Hepatocyte (in vitro differentiated cells): ENCODE results near the gene BMP6. TPM values are rescaled to one million over a fixed set of nuclear protein-coding genes. Genes with fewer than 3 reads are reported as not detected.

ENCODE experiments used
- DNase-seq: peaks from one replicate; pipeline ENCODE4 v3.0.0-alpha.2; 2016; ENCODE audit warnings: low spot score
- H2AFZ ChIP-seq: fragments of 200-600 bp; sonication (generic); 2 replicates; pipeline ENCODE4 v1.6.0; 2016; ENCODE audit warnings: antibody characterized with exemption, mild to moderate bottlenecking
- H3K27ac ChIP-seq: fragments of 200-600 bp; sonication (generic); 2 replicates; pipeline ENCODE4 v1.5.1; 2016; ENCODE audit warnings: mild to moderate bottlenecking
- H3K27me3 ChIP-seq: fragments of 200-600 bp; sonication (generic); 2 replicates; pipeline ENCODE4 v1.6.1; 2016
- H3K36me3 ChIP-seq: fragments of 200-600 bp; sonication (generic); replicated peaks from 2 replicates; pipeline ENCODE4 v1.5.1; 2016; ENCODE audit warnings: low read depth; ENCODE audit not compliant: insufficient read depth
- H3K4me1 ChIP-seq: fragments of 200-600 bp; sonication (generic); 2 replicates; pipeline ENCODE4 v1.5.1; 2016; ENCODE audit warnings: mild to moderate bottlenecking, moderate library complexity; ENCODE audit not compliant: insufficient read depth
- H3K4me2 ChIP-seq: fragments of 200-600 bp; sonication (generic); 2 replicates; pipeline ENCODE4 v1.6.0; 2016
- H3K4me3 ChIP-seq: fragments of 200-600 bp; sonication (generic); 2 replicates; pipeline ENCODE4 v1.5.1; 2016; ENCODE audit warnings: mild to moderate bottlenecking
- H3K79me2 ChIP-seq: fragments of 200-600 bp; sonication (generic); 2 replicates; pipeline ENCODE4 v1.6.0; 2017; ENCODE audit warnings: mild to moderate bottlenecking
- H3K9me2 ChIP-seq: fragments of 200-600 bp; sonication (generic); replicated peaks from 2 replicates; pipeline ENCODE4 v1.6.0; 2017; ENCODE audit warnings: mild to moderate bottlenecking; ENCODE audit not compliant: insufficient read depth
- H3K9me3 ChIP-seq: fragments of 200-600 bp; sonication (generic); 2 replicates; pipeline ENCODE4 v1.5.1; 2016; ENCODE audit warnings: low read depth, mild to moderate bottlenecking
- H4K20me1 ChIP-seq: fragments of 200-600 bp; sonication (generic); 2 replicates; pipeline ENCODE4 v1.6.0; 2016; ENCODE audit warnings: mild to moderate bottlenecking; ENCODE audit not compliant: insufficient read depth, poor library complexity, severe bottlenecking
- EZH2 ChIP-seq: fragments of 200-600 bp; sonication (generic); IDR thresholded peaks from 2 replicates; pipeline ENCODE4 v1.6.1; 2016; ENCODE audit warnings: antibody characterized with exemption, mild to moderate bottlenecking, borderline replicate concordance
- EZH2phosphoT487 ChIP-seq: fragments of 200-600 bp; sonication (generic); IDR thresholded peaks from one replicate; pipeline ENCODE4 v1.6.1; 2018; ENCODE audit warnings: antibody characterized with exemption, mild to moderate bottlenecking, low read depth, moderate library complexity; ENCODE audit not compliant: unreplicated experiment, severe bottlenecking
- WGBS: methylation state at CpG from one replicate; pipeline ENCODE4 v1.1.6; 2016; ENCODE audit warnings: low lambda C conversion rate; ENCODE audit errors: missing lambda C conversion rate; 5-methylcytosine and 5-hydroxymethylcytosine counted together
- polyA plus RNA-seq: library from polyadenylated mRNA; unstranded; fragments of >200 nt; fragmentation: Nextera tagmentation; extraction: Ambion mirVana; gene quantifications from 2 replicates; pipeline ENCODE4 v1.2.1, GENCODE V29; 2016
- total RNA-seq: library from RNA; depleted of rRNA; stranded (reverse); fragments of >200 nt; gene quantifications from 2 replicates; pipeline ENCODE4 v1.2.3, GENCODE V29; 2014
- TF ChIP-seq, protein P1 (sequence below): fragments of 200-600 bp; sonication (generic); IDR thresholded peaks from 2 replicates; pipeline ENCODE4 v1.5.1; 2016; ENCODE audit warnings: antibody characterized with exemption, mild to moderate bottlenecking; ENCODE audit not compliant: poor library complexity

The BMP6 gene
- total and polyA plus RNA-seq, 2 experiments from 2014 or later, result 4.0 to 4.3 TPM

DNA sequence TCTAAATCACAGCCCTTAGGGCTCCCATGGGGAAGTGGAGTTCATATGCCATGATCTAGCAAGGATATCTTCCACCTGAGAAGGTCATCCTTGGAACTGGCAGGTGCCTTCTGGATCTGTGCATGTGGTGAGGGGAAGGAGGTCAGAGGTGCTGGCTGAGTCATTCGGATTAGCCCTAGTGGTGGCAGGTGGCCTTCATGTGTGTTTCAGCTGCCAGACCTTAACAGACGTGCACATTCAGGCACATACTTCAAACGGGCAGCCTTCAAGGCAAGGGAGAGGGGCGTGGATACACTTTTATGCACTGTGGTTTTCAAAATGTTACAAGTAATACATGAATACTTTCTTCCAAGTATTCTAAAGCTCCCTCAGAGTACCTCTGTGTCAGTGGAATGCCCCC, 51.2 kb downstream of the BMP6 start:
- H3K9me3 ChIP-seq, result no peaks in the 10 kb centered on the region
- 87% methylated on average over 4 of the region's 4 CpGs for WGBS
- no peak for DNase-seq
- no peak overlapping the region for H2AFZ ChIP-seq
- H3K36me3 ChIP-seq, result no peaks in the 10 kb centered on the region
- no peaks in the 10 kb centered on the region for H3K27me3 ChIP-seq
- no peak overlapping the region for H3K27ac ChIP-seq
- H4K20me1 ChIP-seq, result no peaks in the 10 kb centered on the region
- H3K79me2 ChIP-seq, result no peaks in the 10 kb centered on the region
- H3K4me1 ChIP-seq, result no peaks in the 10 kb centered on the region
- H3K9me2 ChIP-seq, result no peaks in the 10 kb centered on the region
- no peak for TF ChIP-seq EZH2
- TF ChIP-seq EZH2phosphoT487, result no peak
- TF ChIP-seq, protein P1, sequence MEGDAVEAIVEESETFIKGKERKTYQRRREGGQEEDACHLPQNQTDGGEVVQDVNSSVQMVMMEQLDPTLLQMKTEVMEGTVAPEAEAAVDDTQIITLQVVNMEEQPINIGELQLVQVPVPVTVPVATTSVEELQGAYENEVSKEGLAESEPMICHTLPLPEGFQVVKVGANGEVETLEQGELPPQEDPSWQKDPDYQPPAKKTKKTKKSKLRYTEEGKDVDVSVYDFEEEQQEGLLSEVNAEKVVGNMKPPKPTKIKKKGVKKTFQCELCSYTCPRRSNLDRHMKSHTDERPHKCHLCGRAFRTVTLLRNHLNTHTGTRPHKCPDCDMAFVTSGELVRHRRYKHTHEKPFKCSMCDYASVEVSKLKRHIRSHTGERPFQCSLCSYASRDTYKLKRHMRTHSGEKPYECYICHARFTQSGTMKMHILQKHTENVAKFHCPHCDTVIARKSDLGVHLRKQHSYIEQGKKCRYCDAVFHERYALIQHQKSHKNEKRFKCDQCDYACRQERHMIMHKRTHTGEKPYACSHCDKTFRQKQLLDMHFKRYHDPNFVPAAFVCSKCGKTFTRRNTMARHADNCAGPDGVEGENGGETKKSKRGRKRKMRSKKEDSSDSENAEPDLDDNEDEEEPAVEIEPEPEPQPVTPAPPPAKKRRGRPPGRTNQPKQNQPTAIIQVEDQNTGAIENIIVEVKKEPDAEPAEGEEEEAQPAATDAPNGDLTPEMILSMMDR, result no peak
- H3K4me2 ChIP-seq, result no peak overlapping the region
- no peak overlapping the region for H3K4me3 ChIP-seq

DNA sequence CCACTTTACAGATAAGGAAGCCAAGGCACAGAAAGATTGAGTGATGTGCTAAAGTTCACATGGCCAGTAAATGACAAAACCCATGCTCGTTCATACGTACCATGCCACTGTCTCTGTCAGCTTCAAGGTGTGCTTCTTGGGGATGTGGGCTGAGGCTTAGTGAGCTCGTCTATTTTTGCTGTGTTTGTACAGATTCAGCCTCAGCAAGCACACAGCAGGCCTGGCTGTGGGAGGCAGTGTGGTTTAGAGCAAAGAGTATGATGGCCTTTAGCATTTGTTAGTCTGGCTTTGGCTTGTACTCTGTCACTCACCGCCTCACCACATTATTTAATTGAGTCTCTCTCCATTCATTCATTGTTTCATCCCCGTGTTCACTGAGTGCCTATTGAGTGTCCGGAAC, 55.3 kb downstream of the BMP6 start:
- TF ChIP-seq, protein P1, result no peak
- TF ChIP-seq EZH2, result no peak
- no peak for TF ChIP-seq EZH2phosphoT487
- Histone ChIP-seq H3K4me2 (no peak overlapping the region), H4K20me1 (no peaks in the 10 kb centered on the region), H3K27me3 (no peaks in the 10 kb centered on the region), H2AFZ (no peak overlapping the region), H3K9me2 (no peaks in the 10 kb centered on the region), H3K9me3 (no peaks in the 10 kb centered on the region), H3K27ac (no peak overlapping the region), H3K36me3 (no peaks in the 10 kb centered on the region), H3K4me3 (no peak overlapping the region), H3K4me1 (no peaks in the 10 kb centered on the region), H3K79me2 (no peaks in the 10 kb centered on the region)
- 76% methylated on average over 6 of the region's 6 CpGs for WGBS
- no peak for DNase-seq

- Histone ChIP-seq H3K36me3 (no peaks in the 10 kb centered on the region), H3K27ac (no peak overlapping the region), H3K4me2 (no peak overlapping the region), H3K4me3 (no peak overlapping the region), H3K4me1 (peaks cover 7% of the 10 kb centered on the region), H3K79me2 (no peaks in the 10 kb centered on the region), H2AFZ (no peak overlapping the region), H3K27me3 (no peaks in the 10 kb centered on the region), H3K9me2 (no peaks in the 10 kb centered on the region), H4K20me1 (no peaks in the 10 kb centered on the region), H3K9me3 (no peaks in the 10 kb centered on the region)
- DNase-seq, result no peak
- TF ChIP-seq, protein P1, result no peak
- TF ChIP-seq EZH2phosphoT487, result no peak
- TF ChIP-seq EZH2, result no peak
- WGBS, result 90% methylated on average over 6 of the region's 6 CpGs
These were observed 58.3 kb downstream of the BMP6 start for GRCh38 chr6:7784248-7784647.

- TF ChIP-seq, protein P1, result no peak
- no peak for TF ChIP-seq EZH2
- TF ChIP-seq EZH2phosphoT487, result no peak
- no peaks in the 10 kb centered on the region for H3K27me3 ChIP-seq
- H3K9me2 ChIP-seq, result no peaks in the 10 kb centered on the region
- H3K4me3 ChIP-seq, result no peak overlapping the region
- H3K4me1 ChIP-seq, result peaks cover 7% of the 10 kb centered on the region
- H3K4me2 ChIP-seq, result no peak overlapping the region
- DNase-seq, result no peak
- no peak overlapping the region for H3K27ac ChIP-seq
- no peaks in the 10 kb centered on the region for H3K36me3 ChIP-seq
- H3K79me2 ChIP-seq, result no peaks in the 10 kb centered on the region
- no peaks in the 10 kb centered on the region for H4K20me1 ChIP-seq
- WGBS, result 89% methylated on average over 2 of the region's 2 CpGs
- H3K9me3 ChIP-seq, result no peaks in the 10 kb centered on the region
- no peak overlapping the region for H2AFZ ChIP-seq
These were observed 58.8 kb downstream of the BMP6 start for GRCh38 chr6:7784706-7785105.
